IMR-90 (cell line): ENCODE data around the gene RAB28. TPM values are rescaled to one million over a fixed set of nuclear protein-coding genes. Genes with fewer than 3 reads are reported as not detected.

Source experiments
- ATAC-seq: fragments of 200-7000 bp; cut with Tn5 transposase; 2 replicates; pipeline ENCODE4 v1.9.1; 2020; ENCODE audit warnings: low read depth, mild to moderate bottlenecking, moderate library complexity
- BruUV-seq: library from RNA; stranded (reverse); fragments of 400-500 nt; replicated peaks from 2 replicates; lab custom pipeline; 2021; lab: Mats Ljungman, UMichigan
- CTCF ChIA-PET: fragments of 300-600 bp; formaldehyde crosslinking; extraction: SDS; loops from one replicate; lab custom pipeline; 2021; ENCODE audit warnings: antibody characterized with exemption; lab: Yijun Ruan, JAX
- POLR2A ChIA-PET: fragments of 300-600 bp; sonication (Branson Sonifier 250); formaldehyde crosslinking; loops from one replicate; lab custom pipeline; 2022; ENCODE audit warnings: antibody characterized with exemption; ENCODE audit not compliant: unreplicated experiment; lab: Charles Lee
- DNase-seq: peaks from one replicate; pipeline ENCODE4 v3.0.0; 2013
- H2AFZ ChIP-seq: replicated peaks from 2 replicates; pipeline ENCODE3; 2013; ENCODE audit warnings: low read length, mild to moderate bottlenecking; ENCODE audit not compliant: poor library complexity
- H2AK5ac ChIP-seq: 2 replicates; pipeline ENCODE4 v1.6.1; 2013; ENCODE audit warnings: low read depth, low read length, inconsistent platforms
- H2AK9ac ChIP-seq: replicated peaks from 2 replicates; pipeline ENCODE3; 2013; ENCODE audit warnings: mild to moderate bottlenecking, low read depth, low read length, moderate library complexity; ENCODE audit not compliant: poor library complexity
- H2BK120ac ChIP-seq: 2 replicates; pipeline ENCODE4 v1.6.1; 2013; ENCODE audit warnings: low read depth, low read length, inconsistent platforms
- H2BK15ac ChIP-seq: 3 replicates; pipeline ENCODE4 v1.6.1; 2013; ENCODE audit warnings: low read depth, low read length, inconsistent platforms
- H2BK20ac ChIP-seq: 2 replicates; pipeline ENCODE4 v1.6.1; 2013; ENCODE audit warnings: low read depth, mild to moderate bottlenecking, inconsistent platforms, low read length, moderate library complexity
- H2BK5ac ChIP-seq: 2 replicates; pipeline ENCODE4 v1.6.1; 2013; ENCODE audit warnings: mild to moderate bottlenecking, low read depth, low read length, inconsistent platforms; ENCODE audit not compliant: poor library complexity, severe bottlenecking
- H3K14ac ChIP-seq: replicated peaks from 2 replicates; pipeline ENCODE4 v1.6.1; 2013; ENCODE audit warnings: low read depth, low read length, inconsistent platforms
- H3K18ac ChIP-seq: 2 replicates; pipeline ENCODE4 v1.6.1; 2013; ENCODE audit warnings: low read depth, low read length, control low read depth
- H3K23ac ChIP-seq: 2 replicates; pipeline ENCODE4 v1.6.1; 2013; ENCODE audit warnings: low read depth, low read length, inconsistent platforms
- H3K27ac ChIP-seq: 2 replicates; pipeline ENCODE4 v1.5.1; 2013; ENCODE audit warnings: mild to moderate bottlenecking, control low read depth, low read length; ENCODE audit not compliant: insufficient read depth
- H3K27me3 ChIP-seq: 2 replicates; pipeline ENCODE4 v1.6.1; 2013; ENCODE audit warnings: low read length; ENCODE audit not compliant: control insufficient read depth, insufficient read depth
- H3K36me3 ChIP-seq: 2 replicates; pipeline ENCODE4 v1.6.1; 2013; ENCODE audit warnings: low read length, mixed read lengths; ENCODE audit not compliant: control insufficient read depth, insufficient read depth
- H3K4ac ChIP-seq: 2 replicates; pipeline ENCODE4 v1.6.1; 2013; ENCODE audit warnings: low read depth, low read length, inconsistent platforms
- H3K4me1 ChIP-seq: 2 replicates; pipeline ENCODE4 v1.6.1; 2013; ENCODE audit warnings: low read length, mixed read lengths; ENCODE audit not compliant: control insufficient read depth, insufficient read depth
- H3K4me2 ChIP-seq: 2 replicates; pipeline ENCODE4 v1.6.1; 2013; ENCODE audit warnings: low read depth, mild to moderate bottlenecking, control low read depth, low read length, moderate library complexity
- H3K4me3 ChIP-seq: 2 replicates; pipeline ENCODE4 v1.5.1; 2013; ENCODE audit warnings: low read depth, mild to moderate bottlenecking, control low read depth, low read length, moderate library complexity; ENCODE audit not compliant: insufficient read depth
- H3K56ac ChIP-seq: 2 replicates; pipeline ENCODE4 v1.6.1; 2013; ENCODE audit warnings: low read length, inconsistent platforms; ENCODE audit not compliant: insufficient read depth; ENCODE audit errors: extremely low read depth
- H3K79me1 ChIP-seq, 2 experiments: 2 replicates each; pipeline ENCODE4 v1.6.1; 2013; ENCODE audit warnings: low read length in 2 of 2, inconsistent platforms in 1 of 2, low read depth in 1 of 2
- H3K9ac ChIP-seq: 2 replicates; pipeline ENCODE4 v1.6.1; 2013; ENCODE audit warnings: low read depth, low read length, control low read depth
- H3K9me1 ChIP-seq: 2 replicates; pipeline ENCODE4 v1.6.1; 2013; ENCODE audit warnings: low read length, inconsistent platforms; ENCODE audit not compliant: insufficient read depth
- H3K9me3 ChIP-seq: 2 replicates; pipeline ENCODE4 v1.6.1; 2013; ENCODE audit warnings: low read length; ENCODE audit not compliant: control insufficient read depth, insufficient read depth
- H4K20me1 ChIP-seq: 2 replicates; pipeline ENCODE4 v1.6.1; 2013; ENCODE audit warnings: low read length, inconsistent platforms; ENCODE audit not compliant: insufficient read depth
- H4K5ac ChIP-seq: 2 replicates; pipeline ENCODE4 v1.6.1; 2013; ENCODE audit warnings: mild to moderate bottlenecking, low read depth, low read length, control low read depth
- H4K8ac ChIP-seq, 2 experiments: 2 replicates each; pipeline ENCODE4 v1.6.1; 2013; ENCODE audit warnings: low read depth in 2 of 2, low read length in 2 of 2, control low read depth in 1 of 2, inconsistent platforms in 1 of 2
- H4K91ac ChIP-seq: 2 replicates; pipeline ENCODE4 v1.6.1; 2013; ENCODE audit warnings: low read depth, low read length, inconsistent platforms; ENCODE audit not compliant: insufficient read depth
- CEBPB ChIP-seq: IDR thresholded peaks from 2 replicates; pipeline ENCODE4 v1.6.1; 2012; ENCODE audit warnings: low read depth, low read length, improper control_type of control experiment
- CHD1 ChIP-seq: IDR thresholded peaks from 2 replicates; pipeline ENCODE4 v1.6.1; 2012; ENCODE audit warnings: low read depth, low read length, improper control_type of control experiment
- CTCF ChIP-seq: conservative IDR thresholded peaks from 2 replicates; pipeline ENCODE4 v1.5.1; 2012; ENCODE audit warnings: mild to moderate bottlenecking, low read depth, low read length, improper control_type of control experiment
- FOS ChIP-seq: fragments of 150-350 bp; IDR thresholded peaks from 2 replicates; pipeline ENCODE4 v1.6.1; 2016; ENCODE audit warnings: low read depth, low read length
- MAZ ChIP-seq: IDR thresholded peaks from 2 replicates; pipeline ENCODE4 v1.6.1; 2012; ENCODE audit warnings: low read depth, mild to moderate bottlenecking, low read length, improper control_type of control experiment, moderate library complexity, borderline replicate concordance
- MXI1 ChIP-seq: IDR thresholded peaks from 2 replicates; pipeline ENCODE4 v1.6.1; 2012; ENCODE audit warnings: low read depth, mild to moderate bottlenecking, low read length, moderate library complexity, borderline replicate concordance
- NFE2L2 ChIP-seq: fragments of 150-350 bp; IDR thresholded peaks from 2 replicates; pipeline ENCODE4 v1.6.1; 2016; ENCODE audit warnings: low read depth, mild to moderate bottlenecking, low read length
- POLR2A ChIP-seq: IDR thresholded peaks from 2 replicates; pipeline ENCODE4 v1.6.1; 2012; ENCODE audit warnings: mild to moderate bottlenecking, low read depth, low read length
- RCOR1 ChIP-seq: IDR thresholded peaks from 2 replicates; pipeline ENCODE4 v1.6.1; 2012; ENCODE audit warnings: mild to moderate bottlenecking, low read length, improper control_type of control experiment; ENCODE audit not compliant: insufficient replicate concordance
- RFX5 ChIP-seq: IDR thresholded peaks from 2 replicates; pipeline ENCODE4 v1.8.0; 2012; ENCODE audit warnings: low read depth, mild to moderate bottlenecking, low read length, moderate library complexity
- WGBS, 2 experiments: methylation state at CpG; one replicate each; pipeline versions ENCODE4 v1.1.5 to v1.1.7; 2013; ENCODE audit warnings: missing lambda C conversion rate in 2 of 2; ENCODE audit not compliant: insufficient read length in 1 of 2; ENCODE audit errors: extremely low coverage in 2 of 2; 5-methylcytosine and 5-hydroxymethylcytosine counted together
- dilution Hi-C: fragments of 300-500 bp; cut with HindIII; formaldehyde crosslinking; loops from one replicate; pipeline ENCODE4 v1.14.3; 2018; ENCODE audit warnings: low sequenced_read_pairs; ENCODE audit not compliant: unreplicated experiment
- in situ Hi-C: fragments of 300-500 bp; cut with MboI; formaldehyde crosslinking; loops from 3 replicates; pipeline ENCODE4 v1.14.3; 2019; ENCODE audit warnings: low sequenced_read_pairs, inconsistent platforms, mixed read lengths
- intact Hi-C: fragments of 100-400 bp; cut with micrococcal nuclease; formaldehyde crosslinking; loops from 2 replicates; pipeline ENCODE4 v1.10.0; 2022
- polyA plus RNA-seq, 3 experiments: library from polyadenylated mRNA; depleted of rRNA; stranded (reverse); fragments of >200 nt; gene quantifications; 2 replicates each; pipeline ENCODE4 v1.2.3, GENCODE V29; 2012; ENCODE audit warnings: low replicate concordance in 1 of 3
- total RNA-seq: library from RNA; depleted of rRNA; stranded (reverse); fragments of >200 nt; gene quantifications from 2 replicates; pipeline ENCODE4 v1.2.3, GENCODE V29; 2012
- TF ChIP-seq, protein P1 (sequence below): fragments of 150-350 bp; IDR thresholded peaks from 2 replicates; pipeline ENCODE4 v1.6.1; 2017; ENCODE audit warnings: mild to moderate bottlenecking, antibody characterized with exemption, low read length, low read depth
- TF ChIP-seq, protein P2 (sequence below): fragments of 150-350 bp; IDR thresholded peaks from 2 replicates; pipeline ENCODE4 v1.6.1; 2016; ENCODE audit warnings: low read depth, mild to moderate bottlenecking, low read length, moderate library complexity, borderline replicate concordance

The RAB28 gene
- total and polyA plus RNA-seq, 2 of the 4 experiments (the other 2 are of a cell fraction) = 7.5 to 10.8 TPM

DNA sequence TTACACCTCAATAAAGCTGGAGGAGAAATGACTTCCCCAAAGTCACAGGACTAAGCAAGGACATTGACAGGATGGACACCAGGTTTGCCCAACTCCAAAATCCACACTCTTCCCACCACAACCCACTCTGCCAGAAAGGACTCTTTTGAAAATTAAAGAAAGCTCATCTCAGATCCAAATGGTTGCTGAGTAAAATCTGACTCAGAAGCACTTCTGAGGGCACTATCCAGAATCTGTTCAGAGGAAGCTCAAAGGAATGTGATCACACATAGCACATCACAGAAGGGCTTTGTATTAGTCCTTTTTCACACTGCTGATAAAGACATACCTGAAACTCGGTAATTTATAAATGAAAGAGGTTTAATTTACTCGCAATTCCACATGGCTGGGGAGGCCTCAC, 155.5 kb downstream of the RAB28 start:
- Histone ChIP-seq H3K9me1 (no peaks in the 10 kb centered on the region), H2BK5ac (no peak overlapping the region), H4K5ac (no peak overlapping the region), H3K9ac (no peak overlapping the region), H2AK9ac (no peak overlapping the region), H4K91ac (no peak overlapping the region), H4K8ac (no peak overlapping the region), H3K18ac (no peak overlapping the region), H2BK20ac (no peak overlapping the region), H3K4me1 (peaks cover 2% of the 10 kb centered on the region; the same call in 1 of the 2 replicates), H3K79me1 (no peaks in the 10 kb centered on the region), H3K27me3 (no peaks in the 10 kb centered on the region), H3K56ac (no peak overlapping the region), H3K4ac (no peak overlapping the region), H3K23ac (no peak overlapping the region), H2AFZ (no peak overlapping the region), H4K20me1 (no peaks in the 10 kb centered on the region), H3K14ac (no peak overlapping the region), H3K4me3 (no peak overlapping the region), H3K9me3 (no peaks in the 10 kb centered on the region), H3K27ac (no peak overlapping the region), H2BK15ac (no peak overlapping the region), H2BK120ac (no peak overlapping the region), H3K4me2 (no peak overlapping the region), H3K36me3 (no peaks in the 10 kb centered on the region), H2AK5ac (no peak overlapping the region)
- no peak for ATAC-seq
- intact Hi-C loops (no loop called here), dilution Hi-C loops (no loop called here), in situ Hi-C loops (no loop called here)
- CTCF ChIA-PET = interaction anchor here (0.8 kb wide), 1 partner anchor 80 kb away, joined by 3 read pairs; no protein-coding TSS in a partner anchor
- DNase-seq = peak; percentile 37
- BruUV-seq = no TSS peak
- POLR2A ChIA-PET = no interaction called here
- WGBS, 2 experiments = no CpG with 5 or more reads among the region's 2 CpGs
- TF ChIP-seq CTCF (no peak), FOS (no peak), MXI1 (no peak), NFE2L2 (no peak), CHD1 (no peak), RFX5 (no peak), CEBPB (no peak), MAZ (no peak), RCOR1 (no peak), POLR2A (no peak)
- TF ChIP-seq, protein P1, sequence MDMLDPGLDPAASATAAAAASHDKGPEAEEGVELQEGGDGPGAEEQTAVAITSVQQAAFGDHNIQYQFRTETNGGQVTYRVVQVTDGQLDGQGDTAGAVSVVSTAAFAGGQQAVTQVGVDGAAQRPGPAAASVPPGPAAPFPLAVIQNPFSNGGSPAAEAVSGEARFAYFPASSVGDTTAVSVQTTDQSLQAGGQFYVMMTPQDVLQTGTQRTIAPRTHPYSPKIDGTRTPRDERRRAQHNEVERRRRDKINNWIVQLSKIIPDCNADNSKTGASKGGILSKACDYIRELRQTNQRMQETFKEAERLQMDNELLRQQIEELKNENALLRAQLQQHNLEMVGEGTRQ = no peak
- TF ChIP-seq, protein P2, sequence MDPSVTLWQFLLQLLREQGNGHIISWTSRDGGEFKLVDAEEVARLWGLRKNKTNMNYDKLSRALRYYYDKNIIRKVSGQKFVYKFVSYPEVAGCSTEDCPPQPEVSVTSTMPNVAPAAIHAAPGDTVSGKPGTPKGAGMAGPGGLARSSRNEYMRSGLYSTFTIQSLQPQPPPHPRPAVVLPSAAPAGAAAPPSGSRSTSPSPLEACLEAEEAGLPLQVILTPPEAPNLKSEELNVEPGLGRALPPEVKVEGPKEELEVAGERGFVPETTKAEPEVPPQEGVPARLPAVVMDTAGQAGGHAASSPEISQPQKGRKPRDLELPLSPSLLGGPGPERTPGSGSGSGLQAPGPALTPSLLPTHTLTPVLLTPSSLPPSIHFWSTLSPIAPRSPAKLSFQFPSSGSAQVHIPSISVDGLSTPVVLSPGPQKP = no peak
